Heart left ventricle (tissue), 13 donors: Measurements from ENCODE around the gene AKIP1.

Source experiments
- POLR2A ChIP-seq, 2 donors: fragments of 450-650 bp; IDR thresholded peaks; one replicate each; pipeline ENCODE4 v1.6.1; 2017; ENCODE audit warnings: antibody characterized with exemption in 2 of 2, mild to moderate bottlenecking in 2 of 2, moderate library complexity in 2 of 2
- TF ChIP-seq, protein P1 (sequence below), 12 donors: fragments of 200-600 bp; sonication (generic) in 4 of 12; IDR thresholded peaks; one replicate each; pipeline versions ENCODE4 v1.5.0 to v1.8.0; 2018 to 2022; ENCODE audit warnings: antibody characterized with exemption in 12 of 12, mild to moderate bottlenecking in 5 of 12
- donor health status: ischemic (EF 13 %, LVEDD 7.1; RV severe dilation, severe dysfunction).
- donor health status: DM: no; HTN: yes; CAD: no.
- donor health status: DM: no; HTN: no; CAD: no.
- donor health status: ischemic (EF 25% LVEDD 6.9; RV normal size, moderate dysfunction).
- donor health status: ischemic (EF 25% LVEDD 5.7; RV mildly dilated, moderate dysfunction).
- donor health status: ischemic (EF 35%, LVEDD 5.7; RV mildly dilated, moderate dysfunction).
- donor health status: nonischemic (EF 11% LVEDD 7.7; RV severe dilation, severe dysfunction).
- donor health status: DM: yes; HTN: yes; CAD: no.
- donor health status: PGD.
- donor health status: ischemic (EF 29% LVEDD 5.4; RV normal size, mild dysfunction).
- donor health status: nonischemic (EF 23%, LVEDD 6.1; RV moderate dilation, normal function).

DNA sequence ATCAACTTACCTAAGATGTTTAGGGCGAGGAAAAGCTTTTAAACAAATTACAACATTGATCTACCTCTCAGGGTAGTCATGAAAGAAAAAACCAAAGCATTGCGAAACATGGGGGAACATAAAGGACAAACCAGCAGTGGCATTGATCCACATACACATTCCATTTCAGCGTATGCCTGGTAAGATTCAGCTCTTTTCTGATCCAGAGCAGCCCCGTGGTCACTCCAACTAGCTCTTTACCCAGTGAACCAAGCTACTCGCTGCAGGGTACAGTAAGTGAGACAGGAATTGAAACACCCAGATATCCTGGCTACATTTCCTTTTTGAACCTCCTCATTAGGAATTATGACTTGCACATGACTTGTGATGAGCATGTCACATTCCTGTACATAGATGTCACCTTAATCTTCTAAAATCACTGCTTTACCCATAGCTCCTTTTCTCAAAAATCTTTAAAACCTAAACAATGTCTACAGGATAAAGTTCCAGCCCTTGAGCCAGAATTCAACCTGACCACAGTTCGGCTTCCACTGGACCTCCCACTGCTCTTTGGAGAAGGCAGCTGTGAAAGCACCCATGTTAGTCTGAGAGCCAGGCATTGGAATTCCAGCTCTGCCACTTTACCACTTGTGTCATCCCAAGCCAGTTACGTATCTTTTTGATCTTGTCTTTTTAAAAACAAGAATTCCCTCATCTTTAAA lies 42.9 kb upstream of the AKIP1 start:
- TF ChIP-seq, protein P1, sequence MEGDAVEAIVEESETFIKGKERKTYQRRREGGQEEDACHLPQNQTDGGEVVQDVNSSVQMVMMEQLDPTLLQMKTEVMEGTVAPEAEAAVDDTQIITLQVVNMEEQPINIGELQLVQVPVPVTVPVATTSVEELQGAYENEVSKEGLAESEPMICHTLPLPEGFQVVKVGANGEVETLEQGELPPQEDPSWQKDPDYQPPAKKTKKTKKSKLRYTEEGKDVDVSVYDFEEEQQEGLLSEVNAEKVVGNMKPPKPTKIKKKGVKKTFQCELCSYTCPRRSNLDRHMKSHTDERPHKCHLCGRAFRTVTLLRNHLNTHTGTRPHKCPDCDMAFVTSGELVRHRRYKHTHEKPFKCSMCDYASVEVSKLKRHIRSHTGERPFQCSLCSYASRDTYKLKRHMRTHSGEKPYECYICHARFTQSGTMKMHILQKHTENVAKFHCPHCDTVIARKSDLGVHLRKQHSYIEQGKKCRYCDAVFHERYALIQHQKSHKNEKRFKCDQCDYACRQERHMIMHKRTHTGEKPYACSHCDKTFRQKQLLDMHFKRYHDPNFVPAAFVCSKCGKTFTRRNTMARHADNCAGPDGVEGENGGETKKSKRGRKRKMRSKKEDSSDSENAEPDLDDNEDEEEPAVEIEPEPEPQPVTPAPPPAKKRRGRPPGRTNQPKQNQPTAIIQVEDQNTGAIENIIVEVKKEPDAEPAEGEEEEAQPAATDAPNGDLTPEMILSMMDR (IDR thresholded peaks at IDR 0.05), result no peak
- no peak for TF ChIP-seq POLR2A (IDR thresholded peaks at IDR 0.05)
